NCI-H1417 treated with DMSO at 0.1 percent for 48 hours (cell line): ENCODE measurements around the gene FANCI.
"Not testable (repeated sequence)": the region's sequence is repeated elsewhere in the genome, so short reads cannot be mapped to it uniquely, and the experiment has no call there.

Experiments
- DNase-seq: peaks from one replicate; lab custom pipeline; 2025; lab: John Stamatoyannopoulos, UW

Gene FANCI

GRCh38 chr15:89225588-89225987 is 18.2 kb upstream of the FANCI start:
- DNase-seq: no peak

- no peak for DNase-seq
These were observed 17.2 kb upstream of the FANCI start for GRCh38 chr15:89226359-89227221.

GRCh38 chr15:89227425-89227824 is 16.4 kb upstream of the FANCI start:
- no peak for DNase-seq

DNA sequence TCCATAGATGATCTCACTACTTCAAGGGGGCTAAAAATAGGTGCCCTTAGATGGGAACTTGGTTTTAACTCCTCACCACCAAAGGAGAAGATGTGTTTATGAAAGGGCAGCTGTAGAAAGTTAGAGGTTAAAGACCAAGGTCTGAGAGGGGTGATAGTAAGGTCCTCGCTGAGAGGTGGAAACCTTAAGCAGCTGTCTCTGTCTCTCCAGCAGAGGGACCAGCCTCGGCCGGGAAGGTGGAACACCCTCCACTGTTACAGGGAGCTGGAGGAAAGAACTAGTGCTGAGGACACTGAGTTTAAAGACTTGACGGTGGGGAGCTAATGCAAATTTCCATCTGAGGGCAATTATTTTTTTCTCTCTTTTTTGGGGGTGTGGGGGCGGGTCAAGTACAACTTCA is 13.5 kb upstream of the FANCI start:
- DNase-seq: no peak

DNA sequence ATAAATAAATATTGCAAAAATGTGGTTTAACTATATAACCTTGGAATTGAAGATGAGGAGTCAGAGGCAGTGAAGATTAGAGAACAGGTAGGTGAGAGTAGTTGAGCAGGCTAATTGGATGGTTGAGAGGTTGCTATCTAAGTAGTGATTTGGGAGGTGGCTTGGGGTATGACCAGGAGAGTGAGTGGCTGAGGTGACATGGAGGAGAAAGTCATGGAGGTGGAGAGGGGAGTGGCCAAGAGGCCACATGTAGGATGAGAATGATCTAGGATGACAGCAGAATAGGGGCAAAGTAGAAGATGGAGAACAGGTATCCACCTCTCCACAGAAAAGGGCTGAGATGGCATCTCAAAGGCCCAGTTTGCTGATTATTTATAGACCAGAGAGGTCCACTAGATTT is 11.9 kb upstream of the FANCI start:
- no peak for DNase-seq

GRCh38 chr15:89239883-89240810 is 3.6 kb upstream of the FANCI start:
- not testable (repeated sequence) for DNase-seq

- no peak for DNase-seq
These were observed 611 bp upstream of the FANCI start for GRCh38 chr15:89243046-89243690.

DNA sequence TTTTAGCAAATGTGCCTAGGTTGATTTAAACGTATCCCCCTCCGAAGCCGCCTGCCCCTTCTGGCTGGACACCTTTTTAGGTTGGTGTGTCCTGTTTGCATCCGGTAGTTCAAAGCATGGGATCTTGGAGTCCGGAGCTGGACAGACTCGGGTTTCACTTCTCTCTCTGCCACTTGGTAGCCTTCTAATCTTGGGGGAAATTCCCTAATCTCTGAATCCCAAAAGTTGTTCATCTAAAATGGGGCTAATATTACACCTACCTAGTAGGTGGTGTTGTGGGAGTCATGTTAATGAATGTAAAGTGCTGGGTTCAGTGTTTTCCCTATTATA is 760 bp downstream of the FANCI start:
- no peak for DNase-seq

DNA sequence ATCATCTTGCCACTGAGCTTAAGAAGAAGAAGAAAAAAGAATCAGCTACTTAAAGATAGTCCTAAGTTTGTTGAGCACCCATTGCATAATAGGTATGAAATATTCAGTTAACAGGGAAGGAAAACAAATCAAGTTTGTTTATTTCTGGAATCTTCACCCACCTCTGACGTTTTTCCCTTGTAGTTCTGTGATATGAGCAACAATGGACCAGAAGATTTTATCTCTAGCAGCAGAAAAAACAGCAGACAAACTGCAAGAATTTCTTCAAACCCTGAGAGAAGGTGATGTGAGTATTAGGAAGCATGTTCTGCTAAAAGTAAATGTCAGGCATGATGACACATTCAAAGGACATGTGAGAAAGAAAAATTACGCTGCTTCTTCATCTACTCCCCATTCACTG is 3.7 kb downstream of the FANCI start:
- DNase-seq: no peak

GRCh38 chr15:89248584-89248983 is 4.8 kb downstream of the FANCI start:
- DNase-seq: no peak

DNA sequence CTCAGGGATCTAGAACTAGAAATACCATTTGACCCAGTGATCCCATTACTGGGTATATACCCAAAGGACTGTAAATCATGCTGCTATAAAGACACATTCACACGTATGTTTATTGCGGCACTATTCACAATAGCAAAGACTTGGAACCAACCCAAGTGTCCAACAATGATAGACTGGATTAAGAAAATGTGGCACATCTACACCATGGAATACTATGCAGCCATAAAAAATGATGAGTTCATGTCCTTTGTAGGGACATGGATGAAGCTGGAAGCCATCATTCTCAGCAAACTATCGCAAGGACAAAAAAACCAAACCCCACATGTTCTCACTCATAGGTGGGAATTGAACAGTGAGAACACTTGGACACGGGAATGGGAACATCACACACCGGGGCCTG is 6.4 kb downstream of the FANCI start:
- DNase-seq: not testable (repeated sequence)

GRCh38 chr15:89277281-89277680 is 33.5 kb downstream of the FANCI start:
- DNase-seq: not testable (repeated sequence)

- no peak for DNase-seq
These were observed 34.5 kb downstream of the FANCI start for GRCh38 chr15:89278307-89278706.

- no peak for DNase-seq
These were observed 38.9 kb downstream of the FANCI start for GRCh38 chr15:89282631-89283030.

GRCh38 chr15:89283201-89283600 is 39.4 kb downstream of the FANCI start:
- no peak for DNase-seq

DNA sequence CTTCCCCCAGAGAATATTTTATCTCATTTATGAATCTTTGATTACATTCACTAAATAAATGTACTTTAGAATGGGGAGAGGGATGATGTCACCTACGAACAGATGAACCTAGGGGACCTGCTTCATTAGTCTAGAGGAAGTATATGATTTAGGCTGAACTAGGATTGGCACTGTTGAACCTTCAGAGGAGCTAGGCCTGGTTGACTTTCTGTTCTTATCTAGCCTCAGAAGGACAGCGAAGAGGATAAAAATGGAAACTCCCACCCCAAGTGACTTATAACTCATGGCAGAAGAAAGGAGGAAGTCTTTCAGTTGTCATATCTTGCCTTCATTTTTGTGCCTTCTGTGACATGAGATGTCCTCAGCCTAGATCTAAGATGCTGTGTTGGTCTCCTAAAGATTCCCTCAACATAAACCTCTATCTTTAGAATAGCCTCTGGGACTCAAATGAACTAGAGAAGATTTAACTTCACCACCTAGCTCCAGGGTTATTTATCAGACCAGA is 48.2 kb downstream of the FANCI start:
- no peak for DNase-seq

DNA sequence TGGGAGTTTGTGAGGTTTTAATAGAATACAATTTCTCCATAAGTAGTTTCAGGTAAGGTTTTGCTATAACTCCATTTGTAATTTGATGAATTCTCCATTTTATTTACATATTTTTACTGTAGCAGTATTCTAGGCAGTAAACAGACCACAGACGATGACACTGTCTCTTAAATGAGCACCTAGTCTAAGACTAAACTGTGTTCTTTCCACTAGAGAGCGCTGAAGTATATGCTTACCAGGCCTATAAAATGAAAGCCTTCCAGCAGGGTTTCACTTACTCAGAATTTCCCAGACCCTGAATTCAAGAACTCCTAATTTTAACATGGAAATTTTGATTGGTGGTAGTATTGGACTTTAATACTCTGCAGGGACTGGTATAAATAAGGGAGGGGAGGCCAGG is 49.2 kb downstream of the FANCI start:
- no peak for DNase-seq

DNA sequence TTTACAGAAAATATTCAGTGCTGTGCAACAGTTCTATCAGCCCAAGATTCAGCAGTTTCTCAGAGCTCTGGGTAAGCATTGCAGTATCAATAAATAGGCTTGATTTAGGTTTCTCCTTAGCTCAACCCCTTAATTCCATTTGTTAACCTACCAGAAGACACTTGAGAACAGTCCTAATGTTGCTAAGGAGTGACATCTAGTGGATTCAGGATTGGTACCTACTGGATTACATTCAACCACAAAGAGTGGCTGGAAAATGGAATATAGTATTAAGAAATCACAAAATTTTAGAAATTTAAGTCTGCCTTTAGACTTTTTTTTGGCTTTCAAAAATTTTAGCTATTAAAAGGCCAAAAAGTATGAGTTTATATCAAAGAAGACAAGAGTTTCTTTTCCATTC is 56.1 kb downstream of the FANCI start:
- no peak for DNase-seq

DNA sequence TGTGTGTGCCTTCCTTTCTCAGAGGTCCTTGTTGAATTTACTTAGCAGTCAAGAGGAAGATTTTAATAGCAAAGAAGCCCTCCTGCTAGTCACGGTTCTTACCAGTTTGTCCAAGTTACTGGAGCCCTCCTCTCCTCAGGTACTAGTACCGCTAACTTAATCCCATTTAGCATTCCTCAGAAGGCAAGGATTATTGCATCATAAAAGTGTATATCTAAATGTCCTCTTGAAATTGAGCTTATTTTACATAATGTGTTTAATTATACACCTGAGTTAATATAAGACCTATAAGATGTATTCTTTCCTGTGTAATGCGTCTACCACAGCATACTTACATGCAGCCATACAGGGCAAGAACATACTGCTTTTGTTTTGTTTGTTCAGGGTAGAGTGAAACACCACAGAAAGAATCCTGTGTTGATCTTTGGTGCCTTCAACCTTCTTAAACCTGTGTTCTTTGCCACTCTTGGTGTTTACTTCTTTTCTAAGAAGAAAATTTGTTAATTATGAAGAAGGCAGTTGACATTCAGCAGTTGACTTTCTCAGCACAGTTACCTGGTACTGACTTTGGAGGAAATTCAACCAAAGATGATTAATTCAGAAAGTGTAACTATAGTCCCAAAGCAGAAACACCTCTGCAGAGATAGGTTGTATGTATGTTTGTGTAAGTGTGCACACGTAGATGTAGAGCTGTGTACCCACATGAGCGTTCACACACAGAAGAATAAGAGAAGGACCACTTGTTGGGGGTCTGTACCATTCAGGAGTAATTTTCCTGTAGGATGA is 57.7 kb downstream of the FANCI start:
- DNase-seq: no peak

DNA sequence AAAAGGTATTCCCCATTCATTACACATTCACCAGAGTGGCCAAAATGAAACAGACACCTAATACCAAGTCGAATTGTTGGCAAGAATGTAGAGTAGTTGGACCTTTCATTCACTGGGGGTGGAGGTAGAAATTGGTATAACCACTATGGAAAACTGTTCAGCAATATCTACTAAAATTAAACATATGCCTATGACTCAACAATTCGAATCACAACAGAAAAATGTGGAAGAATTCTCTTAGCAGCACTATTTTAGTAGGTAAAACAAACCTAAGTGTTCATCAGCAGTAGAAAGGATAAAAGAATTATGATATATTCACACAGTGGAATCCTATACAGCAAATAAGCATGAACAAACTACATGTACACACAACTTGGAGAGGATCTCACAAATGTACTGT is 60.2 kb downstream of the FANCI start:
- no peak for DNase-seq

- no peak for DNase-seq
These were observed 61.6 kb downstream of the FANCI start for GRCh38 chr15:89305395-89305794.
